22Rv1 (cell line): Measurements from ENCODE around the gene ZNF619.

ENCODE experiments used
- ZFX ChIP-seq: fragments of 450-650 bp; IDR thresholded peaks from 2 replicates; pipeline ENCODE4 v1.6.1; 2017; ENCODE audit warnings: antibody characterized with exemption, borderline replicate concordance
- TF ChIP-seq, protein P1 (sequence below): fragments of 450-650 bp; IDR thresholded peaks from 2 replicates; pipeline ENCODE4 v1.5.1; 2017; ENCODE audit warnings: mild to moderate bottlenecking

GRCh38 chr3:40437889-40438288, 39.0 kb upstream of the ZNF619 start:
- TF ChIP-seq, protein P1, sequence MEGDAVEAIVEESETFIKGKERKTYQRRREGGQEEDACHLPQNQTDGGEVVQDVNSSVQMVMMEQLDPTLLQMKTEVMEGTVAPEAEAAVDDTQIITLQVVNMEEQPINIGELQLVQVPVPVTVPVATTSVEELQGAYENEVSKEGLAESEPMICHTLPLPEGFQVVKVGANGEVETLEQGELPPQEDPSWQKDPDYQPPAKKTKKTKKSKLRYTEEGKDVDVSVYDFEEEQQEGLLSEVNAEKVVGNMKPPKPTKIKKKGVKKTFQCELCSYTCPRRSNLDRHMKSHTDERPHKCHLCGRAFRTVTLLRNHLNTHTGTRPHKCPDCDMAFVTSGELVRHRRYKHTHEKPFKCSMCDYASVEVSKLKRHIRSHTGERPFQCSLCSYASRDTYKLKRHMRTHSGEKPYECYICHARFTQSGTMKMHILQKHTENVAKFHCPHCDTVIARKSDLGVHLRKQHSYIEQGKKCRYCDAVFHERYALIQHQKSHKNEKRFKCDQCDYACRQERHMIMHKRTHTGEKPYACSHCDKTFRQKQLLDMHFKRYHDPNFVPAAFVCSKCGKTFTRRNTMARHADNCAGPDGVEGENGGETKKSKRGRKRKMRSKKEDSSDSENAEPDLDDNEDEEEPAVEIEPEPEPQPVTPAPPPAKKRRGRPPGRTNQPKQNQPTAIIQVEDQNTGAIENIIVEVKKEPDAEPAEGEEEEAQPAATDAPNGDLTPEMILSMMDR = no peak
- TF ChIP-seq ZFX = no peak
